ENCODE measurements around the gene ZNF529. TPM values are rescaled to one million over a fixed set of nuclear protein-coding genes. Genes with fewer than 3 reads are reported as not detected.
A peak's percentile ranks its signal among the peaks of the same experiment; 100 is the strongest.
"Not testable (repeated sequence)": the region's sequence is repeated elsewhere in the genome, so short reads cannot be mapped to it uniquely, and the experiment has no call there.

ZNF529 gene
- total RNA-seq, 1 donor from 2014 or later: 33.9 TPM

- H3K27ac ChIP-seq: no peak overlapping the region
- peak; percentile 54 for DNase-seq (ENCODE audit: low spot score)
Observed at GRCh38 chr19:36604656-36605100, 31.6 kb upstream of the ZNF529 start.

GRCh38 chr19:36602681-36603080 lies 29.6 kb upstream of the ZNF529 start:
- not testable (repeated sequence) for H3K36me3 ChIP-seq; H4K20me1 ChIP-seq (ENCODE audit: low read depth); H3K9me3 ChIP-seq (ENCODE audit: low read depth); DNase-seq (ENCODE audit: low spot score); H3K27me3 ChIP-seq; H3K4me3 Mint-ChIP-seq; H3K27ac Mint-ChIP-seq; H3K4me3 ChIP-seq; H3K27ac ChIP-seq; H3K27me3 Mint-ChIP-seq (ENCODE audit: insufficient read depth, low read depth); H3K9ac ChIP-seq; H3F3A ChIP-seq (ENCODE audit: low read depth); H3K4me1 ChIP-seq; H3K4me2 ChIP-seq; H2AFZ ChIP-seq (replicated peaks); H3K4me1 Mint-ChIP-seq
- Mint-ChIP-seq H3K36me3 (peaks cover 34% of the 10 kb centered on the region), H3K9me3 (peaks cover 54% of the 10 kb centered on the region)
- peaks cover 64% of the 10 kb centered on the region for H3K79me2 ChIP-seq (ENCODE audit: low read depth)

More at GRCh38 chr19:36604656-36605100, 31.6 kb upstream of the ZNF529 start:
- Mint-ChIP-seq H3K27ac (peak overlapping the region; percentile 46), H3K36me3 (peaks cover 41% of the 10 kb centered on the region), H3K4me3 (peak overlapping the region; percentile 88), H3K4me1 (peaks cover 10% of the 10 kb centered on the region), H3K9me3 (peaks cover 57% of the 10 kb centered on the region), H3K27me3 (ENCODE audit: insufficient read depth, low read depth) (no peaks in the 10 kb centered on the region)
- H4K20me1 ChIP-seq (ENCODE audit: low read depth): no peaks in the 10 kb centered on the region
- H3K4me1 ChIP-seq: peaks cover 4% of the 10 kb centered on the region
- TF ChIP-seq EZH2 (IDR thresholded peaks at IDR 0.05) (no peak), EZH2phosphoT487 (IDR thresholded peaks at IDR 0.05) (no peak)
- TF ChIP-seq, protein P1, sequence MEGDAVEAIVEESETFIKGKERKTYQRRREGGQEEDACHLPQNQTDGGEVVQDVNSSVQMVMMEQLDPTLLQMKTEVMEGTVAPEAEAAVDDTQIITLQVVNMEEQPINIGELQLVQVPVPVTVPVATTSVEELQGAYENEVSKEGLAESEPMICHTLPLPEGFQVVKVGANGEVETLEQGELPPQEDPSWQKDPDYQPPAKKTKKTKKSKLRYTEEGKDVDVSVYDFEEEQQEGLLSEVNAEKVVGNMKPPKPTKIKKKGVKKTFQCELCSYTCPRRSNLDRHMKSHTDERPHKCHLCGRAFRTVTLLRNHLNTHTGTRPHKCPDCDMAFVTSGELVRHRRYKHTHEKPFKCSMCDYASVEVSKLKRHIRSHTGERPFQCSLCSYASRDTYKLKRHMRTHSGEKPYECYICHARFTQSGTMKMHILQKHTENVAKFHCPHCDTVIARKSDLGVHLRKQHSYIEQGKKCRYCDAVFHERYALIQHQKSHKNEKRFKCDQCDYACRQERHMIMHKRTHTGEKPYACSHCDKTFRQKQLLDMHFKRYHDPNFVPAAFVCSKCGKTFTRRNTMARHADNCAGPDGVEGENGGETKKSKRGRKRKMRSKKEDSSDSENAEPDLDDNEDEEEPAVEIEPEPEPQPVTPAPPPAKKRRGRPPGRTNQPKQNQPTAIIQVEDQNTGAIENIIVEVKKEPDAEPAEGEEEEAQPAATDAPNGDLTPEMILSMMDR (IDR thresholded peaks at IDR 0.05): no peak
- H3F3A ChIP-seq (ENCODE audit: low read depth): no peaks in the 10 kb centered on the region
- peak overlapping the region; percentile 95 for H3K4me2 ChIP-seq
- H3K9ac ChIP-seq: peak overlapping the region; percentile 50
- peak overlapping the region; percentile 94 for H2AFZ ChIP-seq (replicated peaks)
- H3K4me3 ChIP-seq: peak overlapping the region; percentile 72
- no peaks in the 10 kb centered on the region for H3K27me3 ChIP-seq
- H3K9me3 ChIP-seq (ENCODE audit: low read depth): no peaks in the 10 kb centered on the region
- H3K79me2 ChIP-seq (ENCODE audit: low read depth): peaks cover 47% of the 10 kb centered on the region
- no peaks in the 10 kb centered on the region for H3K36me3 ChIP-seq

- peaks cover 76% of the 10 kb centered on the region for H3K36me3 Mint-ChIP-seq
- Histone ChIP-seq H2AFZ (replicated peaks) (no peak overlapping the region), H3F3A (ENCODE audit: low read depth) (no peaks in the 10 kb centered on the region), H4K20me1 (ENCODE audit: low read depth) (no peaks in the 10 kb centered on the region), H3K79me2 (ENCODE audit: low read depth) (peaks cover 27% of the 10 kb centered on the region), H3K9ac (no peak overlapping the region), H3K27me3 (no peaks in the 10 kb centered on the region), H3K27ac (no peak overlapping the region), H3K4me2 (no peak overlapping the region), H3K4me3 (no peak overlapping the region), H3K36me3 (peaks cover 31% of the 10 kb centered on the region), H3K9me3 (ENCODE audit: low read depth) (no peaks in the 10 kb centered on the region), H3K4me1 (peaks cover 8% of the 10 kb centered on the region)
- H3K4me3 Mint-ChIP-seq: no peak overlapping the region
- peaks cover 2% of the 10 kb centered on the region for H3K4me1 Mint-ChIP-seq
- peaks cover 6% of the 10 kb centered on the region for H3K27me3 Mint-ChIP-seq (ENCODE audit: insufficient read depth, low read depth)
- DNase-seq (ENCODE audit: low spot score): no peak
- peaks cover 65% of the 10 kb centered on the region for H3K9me3 Mint-ChIP-seq
- TF ChIP-seq, protein P1 (IDR thresholded peaks at IDR 0.05): no peak
- TF ChIP-seq EZH2phosphoT487 (IDR thresholded peaks at IDR 0.05) (no peak), EZH2 (IDR thresholded peaks at IDR 0.05) (no peak)
- H3K27ac Mint-ChIP-seq: no peak overlapping the region
Observed at GRCh38 chr19:36579255-36579654, 6.2 kb upstream of the ZNF529 start.

DNA sequence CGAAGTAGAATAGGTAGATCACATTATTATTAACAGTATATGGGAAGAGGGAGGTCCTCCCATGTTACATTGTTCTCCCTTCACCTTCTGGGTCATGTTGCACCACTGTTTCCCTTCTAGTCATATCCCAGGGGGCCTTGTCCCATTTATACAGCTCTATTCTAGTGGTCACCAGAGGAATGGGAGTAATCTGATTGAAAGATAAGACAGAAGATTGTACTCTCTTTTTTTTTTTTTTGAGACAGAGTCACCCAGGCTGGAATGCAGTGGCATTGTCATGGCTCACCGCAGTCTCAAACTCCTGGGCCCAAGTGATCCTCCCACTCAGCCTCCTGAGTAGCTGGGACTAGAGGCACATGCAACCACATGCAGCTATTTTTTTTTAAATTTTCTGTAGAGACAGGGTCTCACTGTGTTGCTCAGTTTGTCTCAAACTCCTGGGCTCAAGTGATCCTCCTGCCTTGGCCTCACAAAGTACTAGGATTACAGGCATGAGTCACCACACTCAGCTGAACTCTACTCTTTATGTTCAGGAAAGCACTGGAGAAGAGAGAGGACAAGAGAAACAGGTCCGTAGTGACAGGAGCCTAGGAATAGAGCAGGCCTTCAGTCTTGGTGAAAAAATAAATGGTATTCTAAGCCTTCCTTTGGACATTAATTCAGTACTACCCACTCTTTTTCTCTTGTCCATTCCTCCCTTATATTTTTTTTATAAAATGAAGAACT lies 4.3 kb upstream of the ZNF529 start:
- H3K79me2 ChIP-seq (ENCODE audit: low read depth): peaks cover 41% of the 10 kb centered on the region
- H3K27me3 ChIP-seq: no peaks in the 10 kb centered on the region
- Mint-ChIP-seq H3K4me3 (no peak overlapping the region), H3K9me3 (peaks cover 61% of the 10 kb centered on the region), H3K27ac (no peak overlapping the region), H3K27me3 (ENCODE audit: insufficient read depth, low read depth) (peaks cover 6% of the 10 kb centered on the region), H3K36me3 (peaks cover 68% of the 10 kb centered on the region), H3K4me1 (peaks cover 12% of the 10 kb centered on the region)
- H3K9me3 ChIP-seq (ENCODE audit: low read depth): no peaks in the 10 kb centered on the region
- H3K36me3 ChIP-seq: peaks cover 27% of the 10 kb centered on the region
- TF ChIP-seq EZH2phosphoT487 (IDR thresholded peaks at IDR 0.05) (no peak), EZH2 (IDR thresholded peaks at IDR 0.05) (no peak)
- TF ChIP-seq, protein P1 (IDR thresholded peaks at IDR 0.05): no peak
- H3K27ac ChIP-seq: no peak overlapping the region
- H2AFZ ChIP-seq (replicated peaks): no peak overlapping the region
- no peaks in the 10 kb centered on the region for H3F3A ChIP-seq (ENCODE audit: low read depth)
- H4K20me1 ChIP-seq (ENCODE audit: low read depth): no peaks in the 10 kb centered on the region
- no peak overlapping the region for H3K4me3 ChIP-seq
- H3K4me2 ChIP-seq: no peak overlapping the region
- no peak overlapping the region for H3K9ac ChIP-seq
- peaks cover 8% of the 10 kb centered on the region for H3K4me1 ChIP-seq
- DNase-seq (ENCODE audit: low spot score): no peak

Data from neural progenitor cell (in vitro differentiated cells).